CD4-positive, alpha-beta T cell treated with Interleukin-6 for 4 hours (primary cell): Measurements from ENCODE around the gene RECQL5.

Experiments
- DNase-seq: peaks from one replicate; pipeline ENCODE4 v3.0.0-alpha.2; 2020; ENCODE audit warnings: mixed read lengths

Gene RECQL5

DNA sequence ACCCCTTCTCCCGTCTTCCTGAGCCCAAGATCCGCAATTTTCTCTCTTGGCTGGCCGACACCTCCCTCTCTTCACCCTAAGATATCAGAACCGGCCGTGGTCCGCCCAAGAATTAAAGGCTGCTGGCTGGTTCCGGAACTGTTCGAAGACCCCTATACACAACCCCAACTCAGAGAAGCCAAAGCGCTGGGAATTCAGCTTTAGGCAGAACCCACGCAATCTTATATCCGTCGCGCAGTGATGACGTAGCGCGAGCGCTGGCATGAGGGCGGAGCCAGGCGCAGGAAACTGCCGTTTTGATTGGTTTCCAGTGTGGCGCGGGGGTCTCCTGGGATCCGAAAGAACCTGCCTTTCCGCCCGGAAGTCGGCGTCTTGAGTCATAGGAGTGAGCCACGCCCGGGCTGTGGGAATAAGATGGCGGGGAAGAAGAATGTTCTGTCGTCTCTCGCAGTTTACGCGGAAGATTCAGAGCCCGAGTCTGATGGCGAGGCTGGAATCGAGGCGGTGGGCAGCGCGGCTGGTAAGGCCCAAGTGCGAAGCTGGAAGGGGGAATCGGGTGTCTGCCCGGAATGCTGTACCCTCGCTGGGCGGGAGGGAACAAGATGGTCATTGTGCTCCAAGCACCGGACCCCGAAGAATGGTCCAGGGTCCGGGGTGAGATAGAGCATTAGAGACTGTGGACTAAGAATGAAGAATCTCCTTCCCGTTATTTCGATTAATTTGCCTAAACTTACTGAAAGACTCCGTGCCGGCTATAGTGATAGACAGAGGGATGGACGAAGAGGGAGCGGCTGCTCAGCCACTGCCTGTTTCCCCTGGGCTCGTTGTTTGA, at the start of gene RECQL5, which contains the start of gene SAP30BP:
RECQL5 (minus strand) TSS at position 196 of the 832 bp plus-strand sequence. CDS start 597 bp downstream, outside the sequence.
SAP30BP (plus strand) TSS at position 380 of the 832 bp plus-strand sequence; CDS start at position 415, 35 bp downstream.
- DNase-seq: peak; percentile 97

DNA sequence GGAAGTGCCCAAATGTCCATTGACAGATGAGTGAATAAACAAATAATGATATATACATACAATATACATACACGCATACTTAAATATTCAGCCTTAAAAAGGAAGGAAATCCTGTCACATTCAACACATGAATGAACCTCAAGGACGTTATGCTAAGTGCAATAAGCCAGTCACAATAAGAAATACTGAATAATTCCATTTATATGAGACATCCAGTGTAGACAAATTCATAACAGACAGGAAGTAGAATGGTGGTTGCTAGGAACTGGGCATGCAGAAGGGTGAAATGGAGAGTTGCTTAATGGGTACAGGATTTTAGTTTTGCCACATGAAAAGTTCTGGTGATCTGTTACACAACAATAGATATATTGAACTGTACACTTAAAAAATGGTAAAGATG, 45.5 kb upstream of the RECQL5 start:
- DNase-seq: no peak

GRCh38 chr17:75707079-75707571, 40.2 kb upstream of the RECQL5 start:
- DNase-seq: no peak

- no peak for DNase-seq
Measured at GRCh38 chr17:75706042-75706728, 39.2 kb upstream of the RECQL5 start.

DNA sequence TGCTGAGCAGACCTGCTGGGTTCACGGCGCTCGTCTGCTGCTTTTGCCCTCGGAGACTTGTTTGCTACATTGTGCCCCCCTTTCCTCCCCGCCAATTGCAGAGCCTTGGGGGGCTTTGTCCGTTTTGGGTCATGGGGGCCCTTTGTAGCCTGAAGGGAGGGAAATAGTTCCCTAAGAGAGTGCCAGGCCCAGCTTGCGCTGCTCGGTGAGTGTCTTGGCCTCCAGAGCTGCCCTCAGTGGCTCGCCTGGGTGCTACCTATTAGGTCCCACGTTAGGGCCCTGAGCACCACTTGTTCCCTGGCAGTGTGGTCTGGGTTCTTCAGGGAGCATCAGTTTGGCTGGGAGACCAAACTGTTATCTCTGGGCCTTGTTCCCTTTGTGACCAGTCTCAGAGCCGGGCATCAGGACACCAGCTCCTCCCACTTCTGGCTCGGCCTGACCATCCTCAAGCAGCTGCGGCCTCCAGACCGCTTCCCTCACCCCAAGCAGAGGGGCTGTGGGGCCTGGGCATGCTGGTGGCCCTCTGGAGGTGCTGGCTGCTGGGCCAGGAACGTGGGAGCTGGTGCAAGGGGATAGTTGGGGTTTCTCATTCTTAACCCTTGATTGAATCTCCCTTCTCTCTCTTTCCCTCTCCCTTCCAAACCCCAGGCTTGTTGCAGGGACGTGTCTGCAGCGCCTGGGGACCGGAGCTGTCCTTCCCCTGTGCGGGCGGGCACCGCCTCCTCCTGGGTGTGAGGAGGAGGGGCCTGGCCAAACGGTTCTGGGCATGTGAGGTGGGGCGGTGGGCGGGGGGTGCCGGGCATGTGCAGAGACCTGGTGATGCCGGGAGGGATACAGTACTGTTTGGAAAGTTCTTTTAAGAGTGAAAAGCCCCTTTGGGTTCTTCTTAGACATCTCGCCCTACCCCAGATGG, 38.3 kb upstream of the RECQL5 start:
- DNase-seq: no peak

- DNase-seq: no peak
Measured at GRCh38 chr17:75703591-75703990, 36.6 kb upstream of the RECQL5 start.

GRCh38 chr17:75703191-75703590, 36.2 kb upstream of the RECQL5 start:
- no peak for DNase-seq

- no peak for DNase-seq
Measured at GRCh38 chr17:75701288-75701687, 34.3 kb upstream of the RECQL5 start.

GRCh38 chr17:75698659-75699058, 31.7 kb upstream of the RECQL5 start:
- no peak for DNase-seq

- DNase-seq: no peak
Measured at GRCh38 chr17:75697651-75698291, 30.8 kb upstream of the RECQL5 start.

DNA sequence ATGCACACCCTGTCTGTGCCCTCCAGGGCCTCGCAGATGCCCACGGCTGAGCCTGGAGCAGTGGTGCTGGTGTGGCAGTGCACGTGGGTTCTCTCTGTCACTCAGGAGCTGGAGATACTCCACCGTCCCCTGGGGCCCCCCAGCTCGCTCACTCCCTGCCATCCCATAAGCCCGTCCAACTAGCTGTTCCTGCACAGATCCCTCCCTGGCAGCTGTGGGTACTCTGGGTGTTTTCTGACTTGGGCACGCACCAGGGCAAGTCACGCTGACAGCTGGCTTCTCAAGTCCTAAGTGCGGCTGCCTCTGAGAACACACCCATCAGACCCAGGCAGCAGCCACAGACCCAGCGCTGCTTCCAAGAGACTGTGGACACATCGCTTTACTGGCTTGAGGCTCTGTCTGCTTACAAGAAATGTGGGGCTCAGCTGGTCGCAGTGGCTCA, 28.9 kb upstream of the RECQL5 start:
- DNase-seq: no peak

GRCh38 chr17:75695141-75695829, 28.3 kb upstream of the RECQL5 start:
- no peak for DNase-seq

DNA sequence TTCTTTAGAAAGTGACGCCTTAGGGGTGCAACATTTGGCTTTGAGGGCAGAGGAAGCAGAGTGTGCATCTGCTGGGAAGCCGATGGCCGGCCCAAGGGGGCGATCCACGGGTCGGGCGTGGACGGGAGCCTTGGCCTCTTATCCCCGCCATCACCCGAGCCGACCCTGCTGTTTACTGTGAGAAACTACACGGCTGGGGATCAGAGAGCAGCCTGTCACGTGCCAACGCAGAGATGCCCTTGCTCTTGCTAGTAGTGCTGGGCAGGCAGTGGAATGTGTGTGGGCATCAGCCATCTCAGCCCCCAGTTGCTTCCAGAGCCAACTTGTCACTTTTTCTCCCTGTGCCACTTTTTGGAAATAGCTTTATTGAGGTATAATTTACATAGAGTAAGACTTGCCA, 27.6 kb upstream of the RECQL5 start:
- no peak for DNase-seq

DNA sequence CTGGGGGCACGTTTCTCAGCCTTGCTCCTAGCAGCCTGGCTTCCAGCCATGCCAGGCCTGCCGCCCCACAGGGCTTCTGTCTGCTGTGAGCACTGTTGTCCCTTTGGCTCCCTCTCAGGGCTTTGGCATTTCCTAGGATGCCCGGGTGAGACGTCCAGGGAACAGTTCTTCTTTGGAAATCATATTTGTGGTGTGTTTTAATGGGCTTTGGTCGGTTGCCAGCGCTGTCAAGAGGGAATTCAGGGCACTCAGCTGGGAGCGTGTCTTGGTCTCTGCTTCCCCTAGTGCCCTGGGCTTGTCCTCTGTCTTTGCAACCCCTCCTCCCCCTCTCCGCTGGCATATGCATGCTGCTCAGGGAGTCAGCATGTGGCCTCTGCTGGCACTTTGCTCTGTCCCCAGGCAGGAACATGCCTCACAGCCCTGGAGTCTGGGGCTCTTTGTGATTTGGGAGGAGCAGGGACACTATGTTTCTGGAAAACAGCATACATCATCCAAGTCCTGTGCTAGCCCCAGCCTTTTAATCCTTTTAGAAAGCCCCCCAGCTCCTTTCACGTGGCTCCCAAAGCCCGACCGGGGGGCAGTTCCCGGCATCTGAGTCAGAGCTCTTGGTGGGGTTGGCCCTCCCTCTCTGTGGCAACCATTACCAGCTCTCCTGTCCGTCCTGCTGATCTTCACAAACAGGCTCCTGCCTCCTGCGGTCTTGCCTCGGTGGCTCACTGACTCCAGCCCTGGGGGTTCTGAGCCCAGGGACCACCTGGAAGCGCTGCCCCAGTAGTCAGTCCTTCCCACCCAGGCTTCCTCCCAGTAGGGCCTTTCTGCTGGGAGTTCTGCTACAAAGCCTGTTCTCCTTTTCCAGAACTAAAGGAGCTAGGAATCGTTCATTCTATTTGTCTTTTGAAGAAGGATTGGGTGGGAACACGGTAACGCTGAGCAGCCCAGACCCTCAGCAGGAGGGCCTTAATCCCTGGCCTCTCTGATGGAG, 26.8 kb upstream of the RECQL5 start:
- no peak for DNase-seq

GRCh38 chr17:75692976-75693375, 26.0 kb upstream of the RECQL5 start:
- no peak for DNase-seq

GRCh38 chr17:75691801-75692626, 25.1 kb upstream of the RECQL5 start:
- no peak for DNase-seq

DNA sequence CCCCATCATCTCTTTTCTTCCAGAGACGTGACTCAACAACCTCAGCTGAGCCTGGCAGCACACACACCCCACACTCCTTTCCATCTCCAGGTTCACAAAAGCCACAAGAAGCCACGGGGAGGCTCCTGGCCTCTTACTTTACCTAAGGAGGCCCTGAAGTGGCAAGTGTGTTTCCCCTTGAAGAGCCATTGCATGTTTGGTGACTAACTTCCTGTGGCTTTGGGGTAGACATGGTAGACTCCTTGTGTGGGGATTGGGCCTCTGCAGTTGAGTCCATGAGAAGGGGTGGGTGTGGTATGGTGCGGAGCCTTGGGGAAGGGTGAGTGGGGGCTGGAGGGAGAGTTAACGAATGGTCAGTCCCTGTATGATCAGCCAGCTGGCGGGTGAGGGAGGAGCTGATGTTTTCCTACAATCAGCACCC, 24.4 kb upstream of the RECQL5 start:
- peak; percentile 30 for DNase-seq

DNA sequence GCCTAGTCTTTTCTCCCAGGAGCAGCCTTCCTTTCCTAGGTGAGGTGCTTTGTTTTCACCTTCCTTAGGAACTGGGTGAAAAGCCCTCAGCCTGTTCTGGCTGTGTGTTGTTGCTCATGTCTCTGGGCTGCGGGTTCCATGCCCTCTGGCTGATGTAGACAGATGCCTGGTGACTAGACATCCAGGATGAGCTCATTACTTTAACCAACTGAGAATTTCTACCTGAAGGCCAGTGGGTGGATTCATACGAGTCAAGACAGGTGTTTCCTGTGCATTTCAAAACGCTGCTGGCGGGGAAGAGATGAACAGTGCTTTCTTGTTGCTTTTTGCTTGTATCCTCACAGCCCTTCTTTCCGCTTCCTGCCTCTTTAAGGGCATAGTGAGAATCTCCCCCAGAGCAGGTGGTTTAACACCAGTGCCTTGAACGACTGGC, 22.5 kb upstream of the RECQL5 start:
- peak; percentile 72 for DNase-seq

DNA sequence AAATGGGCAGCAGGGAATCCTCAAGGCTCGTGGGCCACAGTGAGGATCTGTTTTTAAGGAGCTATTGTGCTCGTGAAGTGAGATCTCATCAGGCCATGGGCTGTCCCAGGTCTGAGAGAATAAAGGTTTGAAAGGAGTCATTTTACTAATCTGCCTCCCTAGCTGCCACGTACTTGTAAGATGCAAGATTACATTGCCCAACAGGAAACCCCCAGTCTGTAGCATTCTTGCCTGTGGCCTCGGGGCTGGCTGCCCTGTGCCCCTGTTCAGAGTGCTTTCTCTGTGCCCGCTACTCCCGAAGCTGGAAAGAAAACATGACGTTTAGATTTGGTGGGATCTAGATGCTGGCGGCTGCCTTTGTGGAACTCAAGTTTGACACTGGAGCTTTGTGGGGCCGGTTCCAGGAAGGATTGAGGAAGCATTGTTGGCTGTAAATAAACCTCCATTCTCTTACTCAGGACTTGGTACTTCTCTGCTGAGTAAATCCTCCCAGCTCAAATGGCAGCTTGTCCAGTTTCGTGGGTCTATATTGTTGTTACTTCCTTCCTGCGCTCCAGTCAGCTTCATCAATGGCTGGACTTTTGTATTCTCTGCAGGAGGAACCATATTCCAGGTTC, 21.4 kb upstream of the RECQL5 start:
- no peak for DNase-seq
